NCI-H146 treated with DMSO at 0.1 percent for 48 hours (cell line): ENCODE results near the gene ITGA4.

ENCODE experiments used
- DNase-seq: peaks from one replicate; lab custom pipeline; 2025; ENCODE audit not compliant: unreplicated experiment; lab: John Stamatoyannopoulos, UW

The ITGA4 gene

GRCh38 chr2:181570833-181571661 lies 113.9 kb downstream of the ITGA4 start:
- DNase-seq = no peak

- peak; percentile 42 for DNase-seq
Measured at GRCh38 chr2:181573140-181573736, 116.1 kb downstream of the ITGA4 start.

GRCh38 chr2:181574321-181574720 lies 117.1 kb downstream of the ITGA4 start:
- DNase-seq = peak; percentile 90

GRCh38 chr2:181575024-181575649 lies 118.0 kb downstream of the ITGA4 start:
- peak; percentile 38 for DNase-seq

GRCh38 chr2:181575650-181576025 lies 118.5 kb downstream of the ITGA4 start:
- DNase-seq = no peak

- DNase-seq = no peak
Measured at GRCh38 chr2:181576431-181576830, 119.2 kb downstream of the ITGA4 start.

GRCh38 chr2:181578829-181579228 lies 121.6 kb downstream of the ITGA4 start:
- DNase-seq = no peak

GRCh38 chr2:181581534-181581933 lies 124.3 kb downstream of the ITGA4 start:
- peak; percentile 15 for DNase-seq

- DNase-seq = peak; percentile 38
Measured at GRCh38 chr2:181585732-181586131, 128.5 kb downstream of the ITGA4 start.
